Measurements from ENCODE around the gene DNAJC5G. TPM values are rescaled to one million over a fixed set of nuclear protein-coding genes. Genes with fewer than 3 reads are reported as not detected.
A peak's percentile ranks its signal among the peaks of the same experiment; 100 is the strongest.

Gene DNAJC5G
- total and polyA plus RNA-seq, 2 of the 13 experiments (the other 11 are each of a cell fraction or from before 2014, with no cell fraction given) = 0.05 TPM; not detected in 1

DNA sequence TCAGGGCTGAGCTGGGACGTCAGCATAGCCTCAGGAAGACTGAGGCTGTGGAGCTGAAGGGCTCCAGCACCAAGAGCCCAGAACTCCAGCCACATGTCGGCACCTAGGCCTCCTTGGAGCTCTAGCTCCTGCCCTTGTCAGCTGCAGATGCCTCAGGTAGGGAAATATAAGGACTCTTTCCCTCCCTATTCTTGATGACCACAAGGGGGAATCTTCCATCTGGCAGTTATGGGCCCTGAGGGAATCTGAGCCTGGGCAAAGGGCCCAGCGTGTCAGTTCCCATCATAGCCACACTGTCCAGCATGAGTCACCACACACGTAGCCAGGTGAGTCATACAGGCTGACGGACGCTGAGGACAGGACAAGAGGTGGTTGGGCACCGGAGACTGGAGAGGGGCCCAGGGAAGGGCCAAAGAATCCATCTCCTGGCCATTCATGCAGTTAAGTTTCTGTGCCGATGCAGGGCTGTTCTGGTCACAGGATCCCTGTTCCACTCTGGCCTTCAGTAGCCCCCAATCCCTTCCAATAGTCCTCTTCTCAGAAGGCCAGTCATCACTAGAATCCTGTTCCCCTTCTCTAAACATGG is 45.8 kb downstream of the DNAJC5G start (continued):
- TF ChIP-seq TAF15 (IDR thresholded peaks at IDR 0.05; ENCODE audit: low read depth, low read length, poor library complexity, severe bottlenecking) (no peak), ZFP36L1 (CRISPR knock-in tag; IDR thresholded peaks at IDR 0.05) (no peak), REPIN1 (CRISPR knock-in tag; IDR thresholded peaks at IDR 0.05; ENCODE audit: borderline replicate concordance, low read depth) (peak; percentile 83; the same call in 1 of the 2 replicates), POLR2A (IDR thresholded peaks at IDR 0.05; ENCODE audit: insufficient read depth in 1 of 2, low read depth in 2 of 2, low read length in 2 of 2) (peak; percentile 78 to 83), CEBPG (CRISPR knock-in tag; IDR thresholded peaks at IDR 0.05) (peak; percentile 61; the same call in 1 of the 2 replicates), NCOA5 (CRISPR knock-in tag; IDR thresholded peaks at IDR 0.05) (no peak), MTA1 (CRISPR knock-in tag; IDR thresholded peaks at IDR 0.05; ENCODE audit: borderline replicate concordance) (no peak), ZNF747 (CRISPR knock-in tag; IDR thresholded peaks at IDR 0.05; ENCODE audit: borderline replicate concordance) (peak; percentile 44; the same call in 1 of the 2 replicates), ZNF337 (CRISPR knock-in tag; IDR thresholded peaks at IDR 0.05; ENCODE audit: borderline replicate concordance, low read depth) (peak; percentile 80; the same call in 1 of the 2 replicates), ZNF451 (CRISPR knock-in tag; IDR thresholded peaks at IDR 0.05) (peak; percentile 78; the same call in 1 of the 2 replicates), ZNF530 (CRISPR knock-in tag; IDR thresholded peaks at IDR 0.05; ENCODE audit: low read depth) (no peak), SYNCRIP (IDR thresholded peaks at IDR 0.05; ENCODE audit: insufficient read depth, low read depth, low read length) (no peak), DMAP1 (CRISPR knock-in tag; IDR thresholded peaks at IDR 0.05) (peak; percentile 90), RORA (CRISPR knock-in tag; IDR thresholded peaks at IDR 0.05) (no peak), ZNF160 (CRISPR knock-in tag; IDR thresholded peaks at IDR 0.05) (0 out of 2 replicates have a peak, but pooled peaks have one; percentile 33), GABPB1 (CRISPR knock-in tag; IDR thresholded peaks at IDR 0.05) (peak; percentile 60), ZNF564 (CRISPR knock-in tag; IDR thresholded peaks at IDR 0.05) (no peak), ZNF766 (CRISPR knock-in tag; IDR thresholded peaks at IDR 0.05; ENCODE audit: borderline replicate concordance) (no peak), POLR2AphosphoS2 (IDR thresholded peaks at IDR 0.05; ENCODE audit: low read depth, low read length) (no peak)
- TF ChIP-seq, protein P1, sequence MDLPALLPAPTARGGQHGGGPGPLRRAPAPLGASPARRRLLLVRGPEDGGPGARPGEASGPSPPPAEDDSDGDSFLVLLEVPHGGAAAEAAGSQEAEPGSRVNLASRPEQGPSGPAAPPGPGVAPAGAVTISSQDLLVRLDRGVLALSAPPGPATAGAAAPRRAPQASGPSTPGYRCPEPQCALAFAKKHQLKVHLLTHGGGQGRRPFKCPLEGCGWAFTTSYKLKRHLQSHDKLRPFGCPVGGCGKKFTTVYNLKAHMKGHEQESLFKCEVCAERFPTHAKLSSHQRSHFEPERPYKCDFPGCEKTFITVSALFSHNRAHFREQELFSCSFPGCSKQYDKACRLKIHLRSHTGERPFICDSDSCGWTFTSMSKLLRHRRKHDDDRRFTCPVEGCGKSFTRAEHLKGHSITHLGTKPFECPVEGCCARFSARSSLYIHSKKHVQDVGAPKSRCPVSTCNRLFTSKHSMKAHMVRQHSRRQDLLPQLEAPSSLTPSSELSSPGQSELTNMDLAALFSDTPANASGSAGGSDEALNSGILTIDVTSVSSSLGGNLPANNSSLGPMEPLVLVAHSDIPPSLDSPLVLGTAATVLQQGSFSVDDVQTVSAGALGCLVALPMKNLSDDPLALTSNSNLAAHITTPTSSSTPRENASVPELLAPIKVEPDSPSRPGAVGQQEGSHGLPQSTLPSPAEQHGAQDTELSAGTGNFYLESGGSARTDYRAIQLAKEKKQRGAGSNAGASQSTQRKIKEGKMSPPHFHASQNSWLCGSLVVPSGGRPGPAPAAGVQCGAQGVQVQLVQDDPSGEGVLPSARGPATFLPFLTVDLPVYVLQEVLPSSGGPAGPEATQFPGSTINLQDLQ (CRISPR knock-in tag; IDR thresholded peaks at IDR 0.05) = no peak
- TF ChIP-seq, protein P2, sequence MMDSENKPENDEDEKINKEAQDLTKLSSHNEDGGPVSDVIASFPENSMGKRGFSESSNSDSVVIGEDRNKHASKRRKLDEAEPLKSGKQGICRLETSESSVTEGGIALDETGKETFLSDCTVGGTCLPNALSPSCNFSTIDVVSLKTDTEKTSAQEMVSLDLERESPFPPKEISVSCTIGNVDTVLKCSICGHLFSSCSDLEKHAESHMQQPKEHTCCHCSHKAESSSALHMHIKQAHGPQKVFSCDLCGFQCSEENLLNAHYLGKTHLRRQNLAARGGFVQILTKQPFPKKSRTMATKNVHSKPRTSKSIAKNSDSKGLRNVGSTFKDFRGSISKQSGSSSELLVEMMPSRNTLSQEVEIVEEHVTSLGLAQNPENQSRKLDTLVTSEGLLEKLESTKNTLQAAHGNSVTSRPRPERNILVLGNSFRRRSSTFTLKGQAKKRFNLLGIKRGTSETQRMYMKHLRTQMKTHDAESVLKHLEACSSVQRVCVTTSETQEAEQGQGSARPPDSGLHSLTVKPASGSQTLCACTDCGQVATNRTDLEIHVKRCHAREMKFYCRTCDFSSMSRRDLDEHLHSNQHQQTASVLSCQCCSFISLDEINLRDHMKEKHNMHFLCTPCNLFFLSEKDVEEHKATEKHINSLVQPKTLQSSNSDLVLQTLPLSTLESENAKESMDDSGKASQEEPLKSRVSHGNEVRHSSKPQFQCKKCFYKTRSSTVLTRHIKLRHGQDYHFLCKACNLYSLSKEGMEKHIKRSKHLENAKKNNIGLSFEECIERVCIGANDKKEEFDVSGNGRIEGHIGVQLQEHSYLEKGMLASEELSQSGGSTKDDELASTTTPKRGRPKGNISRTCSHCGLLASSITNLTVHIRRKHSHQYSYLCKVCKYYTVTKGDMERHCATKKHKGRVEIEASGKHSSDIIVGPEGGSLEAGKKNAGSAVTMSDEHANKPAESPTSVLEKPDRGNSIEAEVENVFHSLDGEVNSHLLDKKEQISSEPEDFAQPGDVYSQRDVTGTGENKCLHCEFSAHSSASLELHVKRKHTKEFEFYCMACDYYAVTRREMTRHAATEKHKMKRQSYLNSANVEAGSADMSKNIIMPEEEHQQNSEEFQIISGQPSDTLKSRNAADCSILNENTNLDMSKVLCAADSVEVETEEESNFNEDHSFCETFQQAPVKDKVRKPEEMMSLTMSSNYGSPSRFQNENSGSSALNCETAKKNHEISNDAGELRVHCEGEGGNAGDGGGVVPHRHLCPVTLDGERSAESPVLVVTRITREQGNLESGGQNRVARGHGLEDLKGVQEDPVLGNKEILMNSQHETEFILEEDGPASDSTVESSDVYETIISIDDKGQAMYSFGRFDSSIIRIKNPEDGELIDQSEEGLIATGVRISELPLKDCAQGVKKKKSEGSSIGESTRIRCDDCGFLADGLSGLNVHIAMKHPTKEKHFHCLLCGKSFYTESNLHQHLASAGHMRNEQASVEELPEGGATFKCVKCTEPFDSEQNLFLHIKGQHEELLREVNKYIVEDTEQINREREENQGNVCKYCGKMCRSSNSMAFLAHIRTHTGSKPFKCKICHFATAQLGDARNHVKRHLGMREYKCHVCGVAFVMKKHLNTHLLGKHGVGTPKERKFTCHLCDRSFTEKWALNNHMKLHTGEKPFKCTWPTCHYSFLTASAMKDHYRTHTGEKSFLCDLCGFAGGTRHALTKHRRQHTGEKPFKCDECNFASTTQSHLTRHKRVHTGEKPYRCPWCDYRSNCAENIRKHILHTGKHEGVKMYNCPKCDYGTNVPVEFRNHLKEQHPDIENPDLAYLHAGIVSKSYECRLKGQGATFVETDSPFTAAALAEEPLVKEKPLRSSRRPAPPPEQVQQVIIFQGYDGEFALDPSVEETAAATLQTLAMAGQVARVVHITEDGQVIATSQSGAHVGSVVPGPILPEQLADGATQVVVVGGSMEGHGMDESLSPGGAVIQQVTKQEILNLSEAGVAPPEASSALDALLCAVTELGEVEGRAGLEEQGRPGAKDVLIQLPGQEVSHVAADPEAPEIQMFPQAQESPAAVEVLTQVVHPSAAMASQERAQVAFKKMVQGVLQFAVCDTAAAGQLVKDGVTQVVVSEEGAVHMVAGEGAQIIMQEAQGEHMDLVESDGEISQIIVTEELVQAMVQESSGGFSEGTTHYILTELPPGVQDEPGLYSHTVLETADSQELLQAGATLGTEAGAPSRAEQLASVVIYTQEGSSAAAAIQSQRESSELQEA (CRISPR knock-in tag; IDR thresholded peaks at IDR 0.05; ENCODE audit: not compliant biosample characterization) = peak; percentile 65
